GM20000 (cell line): Measurements from ENCODE around the gene RAN.

ENCODE experiments used
- DNase-seq: peaks from one replicate; pipeline ENCODE4 v3.0.0; 2012; ENCODE audit warnings: low spot score
- CTCF ChIP-seq: IDR thresholded peaks from 2 replicates; pipeline ENCODE4 v1.5.1; 2012; ENCODE audit warnings: mild to moderate bottlenecking, control low read depth; ENCODE audit errors: extremely low read depth, missing control alignments

RAN gene

GRCh38 chr12:130916241-130916911 lies 44.5 kb downstream of the RAN start:
- peak; percentile 85 for TF ChIP-seq CTCF
- peak; percentile 70 for DNase-seq

GRCh38 chr12:130917607-130918006 lies 45.7 kb downstream of the RAN start:
- no peak for DNase-seq
- TF ChIP-seq CTCF: no peak

- DNase-seq: no peak
- no peak for TF ChIP-seq CTCF
These were observed 47.2 kb downstream of the RAN start for GRCh38 chr12:130919086-130919485.

GRCh38 chr12:130920119-130920703 lies 48.3 kb downstream of the RAN start:
- no peak for DNase-seq
- TF ChIP-seq CTCF: no peak

- TF ChIP-seq CTCF: no peak
- DNase-seq: no peak
These were observed 49.0 kb downstream of the RAN start for GRCh38 chr12:130920723-130921381.

GRCh38 chr12:130922511-130922953 lies 50.7 kb downstream of the RAN start:
- no peak for TF ChIP-seq CTCF
- no peak for DNase-seq

- TF ChIP-seq CTCF: no peak
These were observed 53.2 kb downstream of the RAN start for GRCh38 chr12:130924966-130925665.

More at GRCh38 chr12:130924966-130925665, 53.2 kb downstream of the RAN start:
- no peak for DNase-seq
